GM19240 (cell line): ENCODE data around the gene EEF1G.

Source experiments
- DNase-seq: peaks from one replicate; pipeline ENCODE4 v3.0.0; 2011; ENCODE audit warnings: low spot score; ENCODE audit not compliant: insufficient read length

Gene EEF1G

DNA sequence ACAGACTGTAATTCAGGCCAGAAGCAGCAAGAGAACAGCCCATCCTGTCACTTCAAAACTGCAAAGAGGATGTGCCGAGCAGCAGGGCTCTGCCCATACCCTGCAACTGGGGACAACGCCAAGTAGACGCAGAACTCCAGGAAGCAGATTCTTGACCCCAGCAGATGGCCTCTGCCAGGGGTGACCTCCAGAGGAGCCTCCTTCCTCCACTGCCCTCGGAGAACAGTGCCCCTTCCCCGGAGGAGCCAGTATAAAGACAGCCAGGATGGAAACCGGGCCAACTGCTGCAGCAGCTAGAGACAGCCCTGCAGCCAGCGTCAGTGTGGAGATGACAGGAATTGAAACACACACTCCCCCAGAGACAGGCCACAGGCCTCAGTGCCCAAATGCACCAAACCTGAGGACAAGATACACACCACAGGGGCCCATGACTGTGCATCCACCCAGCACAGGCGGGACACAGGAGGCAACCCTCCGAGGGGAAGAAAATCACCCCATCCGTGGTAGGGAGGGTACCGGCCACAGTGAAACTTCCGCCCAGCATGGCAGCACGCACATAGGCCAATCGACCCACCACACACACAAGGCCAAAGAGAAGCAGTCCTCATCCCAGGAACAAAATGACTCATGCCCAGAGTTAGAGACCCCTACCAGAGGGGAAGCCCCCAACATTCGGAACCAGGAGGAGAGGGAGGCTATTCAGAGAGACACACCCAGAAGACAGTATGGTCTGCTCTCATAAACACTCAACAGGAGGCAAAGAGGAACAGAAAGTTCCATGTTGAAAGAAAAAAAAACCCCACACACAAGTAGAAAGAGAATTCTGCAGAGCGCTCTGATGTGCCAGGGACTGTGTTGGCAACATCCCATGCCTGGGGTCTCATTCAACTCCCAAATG lies 32.6 kb downstream of the EEF1G start:
- no peak for DNase-seq

DNA sequence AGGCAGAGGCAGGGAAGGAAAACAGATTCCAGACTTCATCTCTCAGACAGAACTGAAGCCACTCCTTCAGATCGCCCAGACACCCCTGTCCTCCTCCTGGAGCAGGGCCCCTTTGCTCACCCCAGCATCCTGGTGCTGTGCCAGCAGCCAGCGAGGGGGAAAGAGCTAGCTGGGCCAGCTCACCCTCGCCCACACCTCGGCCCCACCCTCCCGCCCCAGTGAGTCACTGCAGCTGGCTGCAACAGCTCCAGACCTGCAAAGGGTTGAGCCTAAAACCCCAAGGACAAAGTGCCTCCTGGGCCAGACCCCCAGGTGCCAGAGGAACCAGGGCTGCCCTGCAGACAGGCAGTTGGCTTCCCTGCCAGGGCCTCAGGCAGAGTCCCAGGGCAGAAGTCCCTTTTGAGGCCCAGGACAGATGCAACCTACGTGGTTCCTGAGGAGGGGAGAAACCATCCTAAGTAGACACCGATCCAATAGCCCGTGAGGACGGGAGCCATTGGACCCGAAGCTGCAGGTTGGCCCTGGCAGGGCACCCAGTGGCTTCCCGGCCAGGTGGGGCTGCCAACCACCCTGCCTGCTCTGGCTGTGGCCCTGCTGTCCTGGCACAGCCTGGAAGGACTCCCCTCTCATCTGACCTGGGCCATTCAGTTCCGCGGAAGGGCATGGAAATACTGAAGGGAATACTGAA lies 34.3 kb downstream of the EEF1G start:
- no peak for DNase-seq

DNA sequence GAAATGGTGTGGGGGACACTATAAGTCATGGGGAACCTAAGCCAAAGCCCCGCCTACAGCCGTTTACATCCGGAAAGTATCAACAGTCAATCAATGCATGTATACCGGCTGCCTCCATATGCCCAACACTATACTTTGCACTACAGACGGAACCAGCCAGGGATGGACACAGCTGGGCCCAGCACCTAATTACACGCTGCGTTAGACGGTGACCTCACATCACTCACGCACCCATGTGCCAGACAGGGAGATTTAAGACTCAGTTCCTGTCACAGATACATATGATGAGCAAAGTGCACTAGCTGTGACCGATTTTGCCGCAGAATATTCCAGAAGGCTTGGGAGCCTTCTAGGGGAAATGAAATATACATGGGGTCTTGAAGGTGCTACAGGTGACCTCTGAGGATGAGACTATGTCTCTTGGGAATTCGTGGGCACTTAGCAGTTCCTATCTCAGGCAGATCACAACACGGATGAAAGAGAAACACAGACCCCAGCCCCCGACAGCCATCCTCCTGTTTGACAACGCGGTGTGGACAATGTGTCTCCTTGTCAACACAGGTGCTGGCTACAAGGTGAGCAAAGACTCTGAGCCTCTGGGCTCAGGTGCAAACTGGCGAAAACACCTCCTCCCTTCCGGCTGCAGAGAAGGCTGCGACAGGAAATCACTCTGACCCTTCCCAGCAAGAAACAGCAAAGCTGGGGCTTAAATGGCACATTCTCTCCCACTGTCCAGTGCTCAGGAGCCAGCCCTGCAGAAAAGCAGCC lies 35.0 kb downstream of the EEF1G start:
- DNase-seq: no peak

DNA sequence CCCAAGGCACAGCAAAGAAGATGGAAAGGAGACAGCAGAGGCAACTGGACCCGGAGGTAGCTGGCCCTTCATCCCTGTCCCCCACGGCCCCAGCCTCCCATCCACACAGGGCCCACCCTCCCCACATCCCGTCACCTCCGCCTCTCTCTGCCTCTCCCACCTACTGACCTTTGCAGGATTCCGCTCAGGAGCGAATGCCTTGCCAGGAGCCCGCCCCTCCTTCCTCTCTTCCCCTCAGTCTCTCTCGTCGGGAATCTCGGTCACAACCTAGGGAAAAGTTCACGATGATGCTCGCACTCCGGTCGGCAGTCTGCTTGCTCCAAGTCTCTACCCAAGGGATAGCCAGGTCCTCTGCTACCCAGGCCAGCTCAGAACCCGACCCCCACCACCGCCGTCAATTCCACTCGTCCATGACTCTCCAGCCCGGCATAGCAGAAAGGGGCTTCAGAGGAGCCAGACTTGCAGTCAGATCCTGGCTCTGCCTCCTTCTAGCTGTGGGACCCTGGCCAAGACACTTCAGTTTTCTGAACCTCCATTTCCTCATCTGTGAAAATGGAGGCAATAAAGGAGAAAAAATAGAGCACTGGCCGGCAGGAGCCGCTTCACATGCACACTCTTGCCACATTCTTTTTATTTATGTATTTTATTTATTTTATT lies 37.3 kb downstream of the EEF1G start:
- no peak for DNase-seq

DNA sequence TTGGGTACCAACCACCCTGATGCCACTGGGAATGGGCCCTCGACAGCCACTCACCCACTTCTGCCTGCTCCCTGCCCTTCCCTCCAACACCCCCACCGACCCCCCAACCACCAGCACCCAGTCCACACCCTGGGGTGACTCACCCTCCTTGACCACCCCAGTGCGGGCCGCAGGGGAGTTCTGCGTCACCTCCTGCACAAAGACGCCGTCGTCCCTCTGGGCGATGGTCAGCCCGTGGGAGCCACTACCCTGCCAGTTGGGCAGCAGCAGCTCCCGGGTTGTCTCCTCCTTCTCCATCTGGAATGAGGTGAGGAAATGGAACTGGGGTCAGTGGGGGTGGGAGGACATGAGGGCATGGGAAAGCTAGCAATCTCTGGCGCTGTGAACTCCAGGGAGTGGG lies 37.9 kb downstream of the EEF1G start:
- DNase-seq: no peak

DNA sequence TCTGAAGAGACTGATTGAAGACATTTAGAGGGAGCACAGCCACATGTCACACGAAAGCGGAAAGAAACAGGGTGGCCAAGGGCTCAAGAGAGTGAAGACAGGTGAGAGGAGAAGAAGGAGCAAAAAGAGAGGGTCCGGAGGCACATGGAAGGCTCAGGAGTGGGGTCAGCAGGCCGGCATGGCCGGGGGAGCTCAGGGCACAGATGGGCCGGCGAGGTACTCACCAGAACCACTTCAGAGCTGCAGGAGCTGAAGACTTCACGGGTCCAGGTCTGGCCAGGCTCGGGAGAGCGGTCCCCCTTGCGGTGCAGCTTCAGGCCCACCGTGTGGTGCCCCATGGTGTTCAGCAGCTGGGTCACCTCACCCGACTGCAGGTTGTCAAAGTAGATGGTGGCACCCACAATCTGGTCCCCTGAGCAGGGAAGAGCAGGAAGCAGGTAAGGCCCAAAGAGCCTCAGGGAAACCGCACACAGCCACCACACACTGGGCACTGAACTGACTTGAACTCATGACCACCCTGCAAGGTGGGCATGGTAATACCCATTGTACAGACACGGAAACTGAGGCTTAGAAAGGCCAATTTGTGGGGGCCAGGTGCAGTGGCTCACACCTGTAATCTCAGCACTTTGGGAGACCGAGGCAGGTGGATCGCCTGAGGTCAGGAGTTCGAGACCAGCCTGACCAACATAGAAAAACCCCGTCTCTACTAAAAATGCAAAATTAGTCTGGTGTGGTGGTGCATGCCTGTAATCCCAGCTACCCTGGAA lies 38.7 kb downstream of the EEF1G start:
- DNase-seq: no peak

DNA sequence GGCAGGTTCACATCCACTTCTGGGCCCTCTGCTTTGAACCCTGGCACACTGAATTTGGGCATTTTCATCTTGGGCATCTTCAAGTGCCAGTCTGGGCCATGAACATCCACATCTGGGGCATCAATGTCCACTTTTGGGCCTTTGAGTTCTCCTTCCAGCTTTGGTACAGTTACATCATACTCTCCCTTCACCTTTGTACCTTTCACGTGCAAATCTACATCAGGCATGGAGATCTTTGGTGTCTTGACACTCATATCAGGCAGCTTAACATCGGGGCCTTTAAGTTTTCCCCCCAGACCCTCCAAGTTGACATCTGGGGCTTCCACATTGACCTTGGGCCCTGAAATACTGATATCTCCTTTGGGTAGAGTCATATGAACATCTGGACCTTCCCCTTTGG lies 41.6 kb downstream of the EEF1G start:
- DNase-seq: no peak

DNA sequence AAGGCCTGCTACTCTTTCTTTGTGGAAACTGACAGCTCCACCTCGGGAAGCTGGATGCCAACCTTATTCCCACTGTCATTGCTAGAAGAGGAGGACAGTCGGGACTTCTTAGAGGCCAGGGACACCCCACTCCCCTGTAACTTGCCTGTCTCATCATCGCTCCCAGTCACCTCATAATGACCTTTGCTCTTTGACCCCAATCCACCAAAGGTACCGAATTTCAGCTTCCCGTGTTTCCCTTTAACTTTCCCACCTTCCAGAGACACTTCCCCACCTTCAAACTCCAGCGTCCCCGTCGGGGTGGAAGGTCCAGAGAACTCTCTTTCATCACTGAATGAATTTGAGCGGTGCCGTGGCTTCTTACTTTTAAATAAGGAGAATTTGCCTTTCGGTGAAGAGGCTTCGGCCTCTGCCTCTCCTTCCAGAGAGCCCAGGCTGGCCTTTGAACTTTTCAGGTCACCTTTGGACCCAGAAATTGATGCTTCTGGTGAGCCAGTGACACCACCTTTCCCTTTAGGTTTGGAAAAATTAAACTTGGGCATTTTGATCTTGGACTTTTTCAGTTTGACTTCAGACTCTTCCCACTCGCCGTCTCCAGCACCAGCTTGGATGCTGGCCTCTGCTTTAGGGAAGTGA lies 56.8 kb downstream of the EEF1G start:
- DNase-seq: no peak

DNA sequence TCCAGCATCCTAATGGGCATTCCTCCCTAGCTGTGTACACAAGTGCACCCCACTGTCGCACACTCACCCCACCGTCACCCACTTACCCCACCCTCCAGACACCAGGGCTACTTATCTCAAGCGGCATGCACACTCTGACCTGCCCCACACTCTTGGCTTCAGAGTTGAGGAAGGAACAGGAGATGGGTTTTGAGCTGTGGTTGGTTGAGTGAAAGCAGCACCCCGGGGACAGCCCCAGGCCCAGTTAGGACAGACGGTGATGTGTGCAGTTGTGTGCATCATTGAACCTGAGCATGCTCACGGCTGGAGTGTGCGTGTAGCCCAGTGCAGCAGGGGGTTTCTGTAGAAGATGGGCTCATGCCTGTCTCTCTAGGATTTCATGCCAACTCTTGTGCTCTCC lies 59.5 kb downstream of the EEF1G start:
- no peak for DNase-seq

DNA sequence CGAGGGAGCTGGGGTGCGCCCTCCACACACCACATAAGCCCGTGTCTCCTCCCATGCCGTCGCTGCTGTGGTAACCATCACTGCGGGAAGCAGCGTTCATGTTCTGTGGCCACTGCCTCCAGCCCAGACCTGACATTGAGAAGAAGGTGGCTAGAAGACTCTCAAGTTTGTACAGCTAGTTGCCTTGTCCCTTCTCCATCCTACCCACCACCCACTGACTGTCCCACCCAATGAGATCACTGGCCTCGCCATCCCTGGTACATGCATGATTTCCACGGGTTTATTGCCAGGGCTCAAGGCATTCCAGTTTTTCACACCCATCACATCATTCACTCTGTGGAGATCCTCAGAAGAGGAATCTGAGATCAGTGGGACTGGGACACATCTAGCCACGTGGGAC lies 60.1 kb downstream of the EEF1G start:
- DNase-seq: no peak

DNA sequence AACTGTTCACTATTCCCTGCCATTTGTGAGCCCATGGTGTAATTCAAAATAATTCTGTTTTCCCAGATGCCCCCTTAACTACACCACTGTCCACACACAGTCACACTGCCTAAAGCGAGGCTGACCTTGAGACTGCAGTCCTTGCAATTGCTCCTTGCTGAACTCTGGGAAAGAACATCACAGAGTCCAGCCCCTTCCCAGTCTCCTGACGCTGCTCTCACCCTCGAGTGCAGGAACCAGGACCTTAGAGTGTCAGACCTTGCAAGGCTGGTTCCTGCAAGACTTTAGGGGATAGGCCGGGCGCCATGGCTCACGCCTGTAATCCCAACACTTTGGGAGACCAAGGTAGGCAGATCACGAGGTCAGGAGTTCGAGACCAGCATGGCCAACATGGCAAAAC lies 60.7 kb downstream of the EEF1G start:
- DNase-seq: no peak
